Type B pancreatic cell (in vitro differentiated cells): ENCODE measurements around the gene PITX1. TPM values are rescaled to one million over a fixed set of nuclear protein-coding genes. Genes with fewer than 3 reads are reported as not detected.
"Not testable (repeated sequence)": the region's sequence is repeated elsewhere in the genome, so short reads cannot be mapped to it uniquely, and the experiment has no call there.

Experiments used
- DNase-seq: peaks from one replicate; pipeline ENCODE4 v3.0.0; 2021; ENCODE audit warnings: mixed read lengths; ENCODE audit not compliant: unreplicated experiment; ENCODE audit errors: extremely low spot score
- H3K27ac Mint-ChIP-seq: 2 replicates; pipeline ENCODE4 v1.8.0; 2021; ENCODE audit warnings: mild to moderate bottlenecking, mixed read lengths
- H3K27me3 Mint-ChIP-seq: 2 replicates; pipeline ENCODE4 v1.8.0; 2021; ENCODE audit warnings: mixed read lengths
- H3K36me3 Mint-ChIP-seq: 2 replicates; pipeline ENCODE4 v1.8.0; 2021; ENCODE audit warnings: mixed read lengths
- H3K4me1 Mint-ChIP-seq: one replicate; pipeline ENCODE4 v1.8.0; 2021; ENCODE audit warnings: mixed read lengths; ENCODE audit not compliant: unreplicated experiment
- H3K4me3 Mint-ChIP-seq: 2 replicates; pipeline ENCODE4 v1.8.0; 2021; ENCODE audit warnings: mild to moderate bottlenecking, mixed read lengths
- H3K9me3 Mint-ChIP-seq: 2 replicates; pipeline ENCODE4 v1.8.0; 2021; ENCODE audit warnings: mixed read lengths
- total RNA-seq: library from RNA; stranded (reverse); gene quantifications from 2 replicates; pipeline ENCODE4 v1.2.1, GENCODE V29; 2021; ENCODE audit warnings: low replicate concordance
- TF ChIP-seq, protein P1 (sequence below): fragments of 200-600 bp; sonication (generic); conservative IDR thresholded peaks from 2 replicates; pipeline ENCODE4 v1.5.0; 2021; ENCODE audit warnings: antibody characterized with exemption, mild to moderate bottlenecking

The PITX1 gene
- total RNA-seq, 1 donor from 2014 or later = 6.3 TPM

DNA sequence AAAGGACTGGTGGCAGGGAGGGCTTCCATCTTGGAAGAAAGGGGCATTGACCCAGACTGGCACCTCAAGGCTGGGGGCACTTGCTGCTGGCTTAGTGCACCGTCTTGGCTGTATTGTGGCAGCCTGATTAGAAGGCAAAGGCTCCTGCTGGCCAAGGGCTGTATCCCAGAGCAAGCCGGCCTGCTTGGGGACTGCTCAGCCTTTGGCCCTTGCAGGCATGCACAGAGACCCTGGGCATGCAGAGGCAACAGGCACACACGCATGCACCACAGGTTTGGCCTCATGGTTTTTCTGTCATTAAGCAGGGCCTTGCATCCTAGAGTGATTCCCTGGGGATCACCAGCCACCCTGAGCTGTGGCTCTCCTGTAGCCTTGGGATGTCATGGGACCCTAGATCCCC lies 29.0 kb downstream of the PITX1 start:
- no peaks in the 10 kb centered on the region for H3K36me3 Mint-ChIP-seq
- H3K27me3 Mint-ChIP-seq = peaks cover 25% of the 10 kb centered on the region
- H3K27ac Mint-ChIP-seq = no peak overlapping the region
- no peak for DNase-seq
- H3K4me1 Mint-ChIP-seq = no peaks in the 10 kb centered on the region
- H3K9me3 Mint-ChIP-seq = no peaks in the 10 kb centered on the region
- H3K4me3 Mint-ChIP-seq = no peak overlapping the region
- TF ChIP-seq, protein P1, sequence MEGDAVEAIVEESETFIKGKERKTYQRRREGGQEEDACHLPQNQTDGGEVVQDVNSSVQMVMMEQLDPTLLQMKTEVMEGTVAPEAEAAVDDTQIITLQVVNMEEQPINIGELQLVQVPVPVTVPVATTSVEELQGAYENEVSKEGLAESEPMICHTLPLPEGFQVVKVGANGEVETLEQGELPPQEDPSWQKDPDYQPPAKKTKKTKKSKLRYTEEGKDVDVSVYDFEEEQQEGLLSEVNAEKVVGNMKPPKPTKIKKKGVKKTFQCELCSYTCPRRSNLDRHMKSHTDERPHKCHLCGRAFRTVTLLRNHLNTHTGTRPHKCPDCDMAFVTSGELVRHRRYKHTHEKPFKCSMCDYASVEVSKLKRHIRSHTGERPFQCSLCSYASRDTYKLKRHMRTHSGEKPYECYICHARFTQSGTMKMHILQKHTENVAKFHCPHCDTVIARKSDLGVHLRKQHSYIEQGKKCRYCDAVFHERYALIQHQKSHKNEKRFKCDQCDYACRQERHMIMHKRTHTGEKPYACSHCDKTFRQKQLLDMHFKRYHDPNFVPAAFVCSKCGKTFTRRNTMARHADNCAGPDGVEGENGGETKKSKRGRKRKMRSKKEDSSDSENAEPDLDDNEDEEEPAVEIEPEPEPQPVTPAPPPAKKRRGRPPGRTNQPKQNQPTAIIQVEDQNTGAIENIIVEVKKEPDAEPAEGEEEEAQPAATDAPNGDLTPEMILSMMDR = no peak

DNA sequence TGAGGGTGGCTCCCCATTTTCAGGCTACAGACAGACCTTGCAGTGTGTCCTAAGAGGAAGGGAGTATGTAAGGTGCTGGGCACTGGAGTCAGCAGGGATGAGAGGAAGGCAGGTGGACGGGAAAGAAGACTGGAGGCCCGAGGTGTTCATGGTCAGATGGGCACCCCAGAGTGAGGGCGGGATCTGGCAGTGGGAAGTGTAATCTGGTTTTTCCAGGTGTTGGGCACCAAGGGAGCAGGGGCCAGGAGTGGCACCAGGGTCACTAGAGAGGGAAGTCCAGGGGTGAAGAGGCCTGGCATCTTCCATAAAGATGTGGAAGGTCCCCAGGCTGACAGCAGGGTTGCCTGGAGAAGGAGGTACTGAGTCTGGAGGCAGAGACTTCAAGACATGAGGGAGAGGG lies 29.7 kb downstream of the PITX1 start:
- no peaks in the 10 kb centered on the region for H3K4me1 Mint-ChIP-seq
- H3K4me3 Mint-ChIP-seq = no peak overlapping the region
- DNase-seq = no peak
- TF ChIP-seq, protein P1 = no peak
- H3K36me3 Mint-ChIP-seq = no peaks in the 10 kb centered on the region
- no peak overlapping the region for H3K27ac Mint-ChIP-seq
- H3K9me3 Mint-ChIP-seq = no peaks in the 10 kb centered on the region
- peaks cover 29% of the 10 kb centered on the region for H3K27me3 Mint-ChIP-seq

DNA sequence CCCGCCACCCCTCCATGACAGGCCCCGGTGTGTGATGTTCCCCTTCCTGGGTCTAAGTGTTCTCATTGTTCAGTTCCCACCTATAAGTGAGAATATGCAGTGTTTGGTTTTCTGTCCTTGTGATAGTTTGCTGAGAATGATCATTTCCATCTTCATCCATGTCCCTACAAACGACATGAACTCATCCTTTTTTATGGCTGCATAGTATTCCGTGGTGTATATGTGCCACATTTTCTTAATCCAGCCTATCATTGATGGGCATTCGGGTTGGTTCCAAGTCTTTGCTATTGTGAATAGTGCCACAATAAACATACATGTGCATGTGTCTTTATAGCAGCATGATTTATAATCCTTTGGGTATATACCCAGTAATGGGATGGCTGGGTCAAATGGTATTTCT lies 36.0 kb downstream of the PITX1 start:
- peaks cover 35% of the 10 kb centered on the region for H3K27me3 Mint-ChIP-seq

DNA sequence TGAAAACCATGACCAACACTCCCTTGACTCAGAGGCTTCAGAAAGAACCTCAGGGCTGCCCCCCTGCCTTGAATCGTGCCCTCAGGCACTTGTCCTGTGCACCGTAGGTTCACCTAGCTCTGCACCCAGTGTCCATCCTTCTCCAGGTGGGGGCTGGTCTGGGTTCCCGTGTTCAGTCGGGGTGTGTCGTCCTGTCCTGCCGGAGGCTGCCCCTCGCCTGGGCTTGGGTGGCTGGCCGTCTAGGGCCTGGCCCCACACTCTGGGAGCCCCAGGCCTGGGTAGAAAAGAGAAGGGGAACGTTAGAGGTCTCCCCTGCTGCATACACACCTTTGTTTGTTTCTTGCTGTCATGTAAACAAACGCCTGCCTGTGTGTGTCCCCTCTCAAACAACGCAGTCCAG lies 37.0 kb downstream of the PITX1 start:
- H3K27me3 Mint-ChIP-seq = peaks cover 30% of the 10 kb centered on the region

More for the DNA sequence above, 36.0 kb downstream of the PITX1 start:
- H3K27ac Mint-ChIP-seq, DNase-seq, H3K36me3 Mint-ChIP-seq, H3K4me3 Mint-ChIP-seq, H3K9me3 Mint-ChIP-seq, H3K4me1 Mint-ChIP-seq: not testable (repeated sequence)

DNA sequence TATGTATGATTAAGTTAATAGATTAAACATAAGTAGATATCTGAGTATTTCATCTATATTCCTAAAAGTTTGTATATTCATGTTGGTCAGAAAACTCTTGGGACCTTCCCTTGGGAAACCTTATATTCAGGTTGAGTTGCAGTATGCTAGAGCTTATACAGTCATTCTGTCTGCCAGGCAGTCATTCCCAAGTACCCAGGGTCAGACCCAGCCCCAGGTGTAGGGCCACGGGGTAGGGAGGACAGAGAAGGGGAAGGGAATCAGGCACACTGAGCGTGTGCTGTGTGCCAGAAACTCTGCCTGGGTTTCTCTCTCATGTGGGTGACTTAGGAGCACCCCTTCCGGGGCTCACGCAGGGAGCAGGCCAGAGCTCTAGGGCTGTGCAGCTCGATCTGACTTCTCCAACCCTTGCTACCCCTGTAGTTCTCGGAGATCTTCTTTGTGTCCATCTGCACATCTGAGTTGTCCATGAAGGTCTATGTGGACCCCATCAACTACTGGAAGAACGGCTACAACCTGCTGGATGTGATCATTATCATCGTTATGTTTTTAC lies 38.1 kb downstream of the PITX1 start:
- Mint-ChIP-seq H3K27me3 (peaks cover 25% of the 10 kb centered on the region), H3K4me3 (no peak overlapping the region), H3K27ac (no peak overlapping the region), H3K36me3 (no peaks in the 10 kb centered on the region), H3K4me1 (no peaks in the 10 kb centered on the region), H3K9me3 (no peaks in the 10 kb centered on the region)
- DNase-seq = no peak
- TF ChIP-seq, protein P1 = no peak

More for the DNA sequence above, 37.0 kb downstream of the PITX1 start:
- H3K4me3 Mint-ChIP-seq = no peak overlapping the region
- TF ChIP-seq, protein P1 = no peak
- no peak overlapping the region for H3K27ac Mint-ChIP-seq
- H3K4me1 Mint-ChIP-seq = no peaks in the 10 kb centered on the region
- no peaks in the 10 kb centered on the region for H3K36me3 Mint-ChIP-seq
- DNase-seq = no peak
- no peaks in the 10 kb centered on the region for H3K9me3 Mint-ChIP-seq

DNA sequence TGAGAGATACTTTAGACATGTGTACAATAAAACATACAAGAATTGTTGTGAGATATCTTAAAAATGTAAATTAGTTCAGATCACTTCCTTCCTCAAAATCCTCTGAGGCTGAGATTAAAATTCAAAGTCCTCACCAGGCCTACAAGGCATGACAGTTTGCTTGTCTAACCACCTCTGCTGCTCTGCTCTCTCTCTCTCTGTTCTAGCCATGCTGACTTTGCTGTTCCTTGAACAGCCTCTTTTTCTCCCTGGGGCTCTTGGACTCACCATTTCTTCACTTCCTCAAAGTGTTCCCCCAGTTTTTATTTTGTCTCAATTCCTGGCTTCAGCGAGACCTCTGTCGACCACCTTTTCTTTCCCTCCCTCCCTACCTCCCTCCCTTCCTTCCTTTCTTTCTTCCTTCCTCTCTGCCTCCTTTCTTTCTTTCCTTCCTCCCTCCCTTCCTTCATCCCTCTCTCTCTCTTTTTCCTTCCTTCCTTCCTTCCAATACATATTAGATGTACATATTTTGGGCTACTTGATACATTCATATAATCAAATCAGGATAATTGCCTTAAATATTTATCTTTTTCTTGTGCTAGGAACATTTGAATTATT lies 39.4 kb downstream of the PITX1 start:
- Mint-ChIP-seq H3K4me3 (no peak overlapping the region), H3K36me3 (no peaks in the 10 kb centered on the region), H3K9me3 (no peaks in the 10 kb centered on the region), H3K27ac (no peak overlapping the region), H3K4me1 (no peaks in the 10 kb centered on the region), H3K27me3 (peaks cover 17% of the 10 kb centered on the region)
- TF ChIP-seq, protein P1 = no peak
- no peak for DNase-seq
